ENCODE data around the gene TMEM231.
"Not testable (repeated sequence)": the region's sequence is repeated elsewhere in the genome, so short reads cannot be mapped to it uniquely, and the experiment has no call there.

The TMEM231 gene

GRCh38 chr16:75529959-75530358 is 26.1 kb downstream of the TMEM231 start:
- no peak overlapping the region for H3K4me3 ChIP-seq (ENCODE audit: low read length)
- DNase-seq (ENCODE audit: low read depth) = no peak
- no peak for TF ChIP-seq CTCF (IDR thresholded peaks at IDR 0.05; ENCODE audit: insufficient read depth, low read depth, low read length, missing control alignments)

GRCh38 chr16:75529056-75529905 is 26.8 kb downstream of the TMEM231 start:
- DNase-seq (ENCODE audit: low read depth) = no peak
- no peak overlapping the region for H3K4me3 ChIP-seq (ENCODE audit: low read length)
- TF ChIP-seq CTCF (IDR thresholded peaks at IDR 0.05; ENCODE audit: insufficient read depth, low read depth, low read length, missing control alignments) = no peak

GRCh38 chr16:75527825-75528299 is 28.2 kb downstream of the TMEM231 start:
- DNase-seq (ENCODE audit: low read depth) = no peak
- no peak overlapping the region for H3K4me3 ChIP-seq (ENCODE audit: low read length)
- no peak for TF ChIP-seq CTCF (IDR thresholded peaks at IDR 0.05; ENCODE audit: insufficient read depth, low read depth, low read length, missing control alignments)

- no peak overlapping the region for H3K4me3 ChIP-seq (ENCODE audit: low read length)
- DNase-seq (ENCODE audit: low read depth) = no peak
- TF ChIP-seq CTCF (IDR thresholded peaks at IDR 0.05; ENCODE audit: insufficient read depth, low read depth, low read length, missing control alignments) = no peak
Observed at GRCh38 chr16:75526032-75526790, 29.8 kb downstream of the TMEM231 start.

GRCh38 chr16:75519175-75519574 is 36.9 kb downstream of the TMEM231 start:
- TF ChIP-seq CTCF (IDR thresholded peaks at IDR 0.05; ENCODE audit: insufficient read depth, low read depth, low read length, missing control alignments) = no peak
- no peak for DNase-seq (ENCODE audit: low read depth)
- H3K4me3 ChIP-seq (ENCODE audit: low read length) = no peak overlapping the region

- not testable (repeated sequence) for DNase-seq (ENCODE audit: low read depth)
- peak overlapping the region; percentile 74 for H3K4me3 ChIP-seq (ENCODE audit: low read length)
Observed at GRCh38 chr16:75516189-75516966, 39.7 kb downstream of the TMEM231 start.

- TF ChIP-seq CTCF (IDR thresholded peaks at IDR 0.05; ENCODE audit: insufficient read depth, low read depth, low read length, missing control alignments) = no peak
- no peak overlapping the region for H3K4me3 ChIP-seq (ENCODE audit: low read length)
- no peak for DNase-seq (ENCODE audit: low read depth)
Observed at GRCh38 chr16:75514296-75514695, 41.8 kb downstream of the TMEM231 start.
